Mucosa of stomach (tissue), 1 donor: Measurements from ENCODE around the gene MAD1L1.
"Not testable (repeated sequence)": the region's sequence is repeated elsewhere in the genome, so short reads cannot be mapped to it uniquely, and the experiment has no call there.

Experiments used
- H3K27me3 ChIP-seq: one replicate; pipeline ENCODE4 v1.7.0; 2013; ENCODE audit warnings: mild to moderate bottlenecking, low read length; ENCODE audit not compliant: control insufficient read depth, insufficient read depth
- H3K36me3 ChIP-seq: one replicate; pipeline ENCODE4 v1.7.0; 2013; ENCODE audit warnings: low read length; ENCODE audit not compliant: control insufficient read depth, insufficient read depth
- H3K4me1 ChIP-seq: one replicate; pipeline ENCODE4 v1.7.0; 2013; ENCODE audit warnings: mild to moderate bottlenecking, low read length; ENCODE audit not compliant: control insufficient read depth, insufficient read depth
- H3K4me3 ChIP-seq: one replicate; pipeline ENCODE4 v1.7.0; 2013; ENCODE audit warnings: low read length
- H3K9ac ChIP-seq: one replicate; pipeline ENCODE4 v1.7.0; 2013; ENCODE audit warnings: mild to moderate bottlenecking, low read length, moderate library complexity
- H3K9me3 ChIP-seq: one replicate; pipeline ENCODE4 v1.7.0; 2013; ENCODE audit warnings: mild to moderate bottlenecking, low read length, moderate library complexity; ENCODE audit not compliant: control insufficient read depth
- donor health status: Pancreatic carcinoma.

The MAD1L1 gene

GRCh38 chr7:2000746-2001321 lies 231.9 kb downstream of the MAD1L1 start:
- Histone ChIP-seq H3K4me3 (no peak overlapping the region), H3K36me3 (no peaks in the 10 kb centered on the region), H3K27me3 (no peaks in the 10 kb centered on the region), H3K4me1 (no peaks in the 10 kb centered on the region), H3K9ac (no peak overlapping the region), H3K9me3 (no peaks in the 10 kb centered on the region)

- no peaks in the 10 kb centered on the region for H3K27me3 ChIP-seq
- H3K9me3 ChIP-seq: no peaks in the 10 kb centered on the region
- no peaks in the 10 kb centered on the region for H3K4me1 ChIP-seq
- no peaks in the 10 kb centered on the region for H3K36me3 ChIP-seq
- H3K9ac ChIP-seq: no peak overlapping the region
- no peak overlapping the region for H3K4me3 ChIP-seq
Observed at GRCh38 chr7:2000153-2000687, 232.5 kb downstream of the MAD1L1 start.

GRCh38 chr7:1999278-1999984 lies 233.3 kb downstream of the MAD1L1 start:
- H3K27me3 ChIP-seq: no peaks in the 10 kb centered on the region

GRCh38 chr7:1998146-1998545 lies 234.6 kb downstream of the MAD1L1 start:
- H3K4me3 ChIP-seq: no peak overlapping the region
- H3K9ac ChIP-seq: no peak overlapping the region
- H3K4me1 ChIP-seq: no peaks in the 10 kb centered on the region
- no peaks in the 10 kb centered on the region for H3K36me3 ChIP-seq
- H3K9me3 ChIP-seq: no peaks in the 10 kb centered on the region
- H3K27me3 ChIP-seq: no peaks in the 10 kb centered on the region

More at GRCh38 chr7:1999278-1999984, 233.3 kb downstream of the MAD1L1 start:
- no peaks in the 10 kb centered on the region for H3K36me3 ChIP-seq
- H3K9ac ChIP-seq: no peak overlapping the region
- no peaks in the 10 kb centered on the region for H3K4me1 ChIP-seq
- H3K9me3 ChIP-seq: no peaks in the 10 kb centered on the region
- H3K4me3 ChIP-seq: no peak overlapping the region

- Histone ChIP-seq H3K4me3 (no peak overlapping the region), H3K4me1 (no peaks in the 10 kb centered on the region), H3K27me3 (no peaks in the 10 kb centered on the region), H3K9ac (no peak overlapping the region), H3K9me3 (no peaks in the 10 kb centered on the region), H3K36me3 (no peaks in the 10 kb centered on the region)
Observed at GRCh38 chr7:1997537-1998076, 235.1 kb downstream of the MAD1L1 start.

- Histone ChIP-seq H3K27me3 (no peaks in the 10 kb centered on the region), H3K4me1 (no peaks in the 10 kb centered on the region), H3K9me3 (no peaks in the 10 kb centered on the region), H3K9ac (no peak overlapping the region), H3K4me3 (no peak overlapping the region), H3K36me3 (no peaks in the 10 kb centered on the region)
Observed at GRCh38 chr7:1996816-1997215, 235.9 kb downstream of the MAD1L1 start.

GRCh38 chr7:1995911-1996420 lies 236.8 kb downstream of the MAD1L1 start:
- H3K9ac ChIP-seq, H3K36me3 ChIP-seq, H3K9me3 ChIP-seq, H3K4me1 ChIP-seq, H3K27me3 ChIP-seq, H3K4me3 ChIP-seq: not testable (repeated sequence)

- Histone ChIP-seq H3K27me3 (no peaks in the 10 kb centered on the region), H3K4me3 (no peak overlapping the region), H3K36me3 (no peaks in the 10 kb centered on the region), H3K9me3 (no peaks in the 10 kb centered on the region), H3K9ac (no peak overlapping the region), H3K4me1 (no peaks in the 10 kb centered on the region)
Observed at GRCh38 chr7:1995426-1995825, 237.3 kb downstream of the MAD1L1 start.

- H3K9me3 ChIP-seq: no peaks in the 10 kb centered on the region
- no peaks in the 10 kb centered on the region for H3K36me3 ChIP-seq
- H3K4me3 ChIP-seq: no peak overlapping the region
- H3K4me1 ChIP-seq: no peaks in the 10 kb centered on the region
- no peak overlapping the region for H3K9ac ChIP-seq
- no peaks in the 10 kb centered on the region for H3K27me3 ChIP-seq
Observed at GRCh38 chr7:1994931-1995330, 237.8 kb downstream of the MAD1L1 start.

- H3K4me1 ChIP-seq: no peaks in the 10 kb centered on the region
- H3K9ac ChIP-seq: no peak overlapping the region
- H3K27me3 ChIP-seq: no peaks in the 10 kb centered on the region
- H3K9me3 ChIP-seq: no peaks in the 10 kb centered on the region
- no peaks in the 10 kb centered on the region for H3K36me3 ChIP-seq
- no peak overlapping the region for H3K4me3 ChIP-seq
Observed at GRCh38 chr7:1993776-1994740, 238.7 kb downstream of the MAD1L1 start.

- Histone ChIP-seq H3K4me1 (no peaks in the 10 kb centered on the region), H3K9ac (no peak overlapping the region), H3K36me3 (no peaks in the 10 kb centered on the region), H3K4me3 (no peak overlapping the region), H3K9me3 (no peaks in the 10 kb centered on the region), H3K27me3 (no peaks in the 10 kb centered on the region)
Observed at GRCh38 chr7:1993031-1993695, 239.6 kb downstream of the MAD1L1 start.
